AG04450 (cell line): ENCODE data around the gene RHBDL1. TPM values are rescaled to one million over a fixed set of nuclear protein-coding genes. Genes with fewer than 3 reads are reported as not detected.

Experiments
- CTCF ChIA-PET: fragments of 300-600, 350-600 bp; formaldehyde crosslinking; extraction: SDS; loops from one replicate; lab custom pipeline; 2022; ENCODE audit warnings: antibody characterized with exemption, inconsistent platforms; lab: Charles Lee
- POLR2A ChIA-PET: fragments of 350-600 bp; formaldehyde crosslinking; extraction: SDS; loops from one replicate; lab custom pipeline; 2021; ENCODE audit warnings: antibody characterized with exemption, inconsistent platforms; lab: Yijun Ruan, JAX
- DNase-seq: peaks from one replicate; pipeline ENCODE4 v3.0.0-alpha.2; 2011; ENCODE audit warnings: low read depth, low spot score
- H3K27ac ChIP-seq: one replicate; pipeline ENCODE4 v1.5.1; 2012; ENCODE audit warnings: low read depth, low read length, control low read depth
- H3K27me3 ChIP-seq: one replicate; pipeline ENCODE4 v1.6.0; 2012; ENCODE audit warnings: low read length; ENCODE audit not compliant: control insufficient read depth, insufficient read depth
- H3K4me3 ChIP-seq: 2 replicates; pipeline ENCODE4 v1.5.1; 2011; ENCODE audit warnings: mild to moderate bottlenecking, low read depth, low read length, control low read depth
- H3K9me3 ChIP-seq: 2 replicates; pipeline ENCODE4 v1.5.1; 2012; ENCODE audit warnings: low read length; ENCODE audit not compliant: control insufficient read depth, insufficient read depth
- CTCF ChIP-seq: IDR thresholded peaks from 2 replicates; pipeline ENCODE4 v1.5.1; 2011; ENCODE audit warnings: low read depth, low read length, control low read depth, inconsistent platforms
- polyA plus RNA-seq: library from polyadenylated mRNA; depleted of rRNA; stranded (reverse); fragments of >200 nt; gene quantifications from 2 replicates; pipeline ENCODE4 v1.2.3, GENCODE V29; 2011

The RHBDL1 gene
- polyA plus RNA-seq, 1 experiment = 1.5 TPM

- no peaks in the 10 kb centered on the region; the same call in 1 of the 2 replicates for H3K9me3 ChIP-seq
- POLR2A ChIA-PET = no interaction called here
- no peak for TF ChIP-seq CTCF
- peak; percentile 72 for DNase-seq
- no peaks in the 10 kb centered on the region for H3K27me3 ChIP-seq
- H3K27ac ChIP-seq = no peak overlapping the region
- CTCF ChIA-PET = no interaction called here
- H3K4me3 ChIP-seq = peak overlapping the region; percentile 84
Observed at GRCh38 chr16:637081-638018, 38.1 kb upstream of the RHBDL1 start.

- POLR2A ChIA-PET = no interaction called here
- no peak for TF ChIP-seq CTCF
- CTCF ChIA-PET = no interaction called here
Observed at GRCh38 chr16:638034-638543, 37.4 kb upstream of the RHBDL1 start.

DNA sequence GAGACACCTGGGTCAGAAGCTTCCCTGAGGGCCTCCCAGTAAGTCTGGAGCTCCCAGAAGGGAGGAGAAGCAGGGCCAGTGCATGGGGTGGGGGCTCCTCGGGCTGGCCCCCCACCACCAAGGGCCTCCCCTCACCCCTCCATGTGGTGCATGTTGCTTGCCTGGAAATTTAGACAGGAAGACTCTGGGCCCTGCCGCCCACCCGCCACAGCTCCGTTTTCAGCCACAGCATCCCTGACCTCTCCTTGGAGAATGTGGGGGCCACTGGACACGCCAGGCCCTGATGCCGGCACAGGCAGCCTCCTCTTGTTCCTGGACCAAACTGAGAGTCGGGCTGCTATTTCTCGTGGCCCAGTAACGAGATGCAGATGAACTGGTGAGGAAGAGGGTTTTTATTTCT, 36.6 kb upstream of the RHBDL1 start:
- no peak for TF ChIP-seq CTCF
- H3K27me3 ChIP-seq = no peaks in the 10 kb centered on the region
- CTCF ChIA-PET = no interaction called here
- no peak for DNase-seq
- no peaks in the 10 kb centered on the region; the same call in 1 of the 2 replicates for H3K9me3 ChIP-seq
- POLR2A ChIA-PET = no interaction called here
- no peak overlapping the region for H3K27ac ChIP-seq
- no peak overlapping the region for H3K4me3 ChIP-seq

More at GRCh38 chr16:638034-638543, 37.4 kb upstream of the RHBDL1 start:
- no peaks in the 10 kb centered on the region; the same call in 1 of the 2 replicates for H3K9me3 ChIP-seq
- no peak overlapping the region for H3K4me3 ChIP-seq
- no peaks in the 10 kb centered on the region for H3K27me3 ChIP-seq
- H3K27ac ChIP-seq = no peak overlapping the region
- DNase-seq = no peak

DNA sequence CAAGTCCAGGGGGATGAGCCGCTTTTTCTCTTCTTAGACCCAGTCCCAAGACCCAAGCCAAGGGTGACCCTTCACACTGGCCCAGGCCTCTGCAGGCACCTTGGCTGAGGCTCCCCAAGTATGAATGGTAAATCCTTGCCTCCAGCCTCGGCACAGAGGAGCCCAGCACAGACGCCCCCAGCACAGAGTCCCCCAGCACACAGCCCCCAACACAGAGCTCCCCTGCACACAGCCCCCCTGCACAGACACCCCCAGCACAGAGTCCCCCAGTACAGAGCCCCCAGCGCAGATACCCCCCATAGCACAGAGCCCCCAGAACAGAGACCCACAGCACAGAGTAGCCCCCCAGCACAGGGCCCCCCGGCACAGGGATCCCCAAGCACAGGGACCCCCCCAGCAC, 34.9 kb upstream of the RHBDL1 start:
- no peak for TF ChIP-seq CTCF
- Histone ChIP-seq H3K27me3 (no peaks in the 10 kb centered on the region), H3K4me3 (peak overlapping the region; percentile 80), H3K9me3 (no peaks in the 10 kb centered on the region; the same call in 1 of the 2 replicates), H3K27ac (no peak overlapping the region)
- ChIA-PET POLR2A (no interaction called here), CTCF (interaction anchor here (0.7 kb wide), 1 partner anchor 225 kb away, joined by 5 read pairs; no protein-coding TSS in a partner anchor)
- DNase-seq = no peak
